GM12878 (cell line): ENCODE measurements around the gene TLK2. TPM values are rescaled to one million over a fixed set of nuclear protein-coding genes. Genes with fewer than 3 reads are reported as not detected.
A peak's percentile ranks its signal among the peaks of the same experiment; 100 is the strongest.

Experiments used
- ATAC-seq: fragments of 200-7000 bp; cut with Tn5 transposase; 3 replicates; pipeline ENCODE4 v1.9.1; 2020; ENCODE audit warnings: mild to moderate bottlenecking, moderate library complexity
- BruUV-seq: library from RNA; stranded (reverse); fragments of 400-500 nt; replicated peaks from 2 replicates; lab custom pipeline; 2021; lab: Mats Ljungman, UMichigan
- CTCF ChIA-PET: fragments of 300-600 bp; sonication (Branson Sonifier 250); formaldehyde crosslinking; extraction: SDS; loops from one replicate; lab custom pipeline; 2021; ENCODE audit warnings: inconsistent platforms; lab: Yijun Ruan, JAX
- POLR2A ChIA-PET: fragments of 350-600 bp; formaldehyde crosslinking; extraction: SDS; loops from one replicate; lab custom pipeline; 2021; ENCODE audit warnings: inconsistent platforms; lab: Charles Lee
- RAD21 ChIA-PET: fragments of 300-600 bp; sonication (Branson Sonifier 250); formaldehyde crosslinking; loops from one replicate; lab custom pipeline; 2023; ENCODE audit warnings: antibody characterized with exemption; ENCODE audit not compliant: unreplicated experiment; lab: Charles Lee
- SMC1A ChIA-PET: fragments of 300-600 bp; sonication (Branson Sonifier 250); formaldehyde crosslinking; loops from one replicate; lab custom pipeline; 2023; ENCODE audit not compliant: unreplicated experiment, uncharacterized antibody; lab: Charles Lee
- DNase-seq: peaks from one replicate; pipeline ENCODE4 v3.0.0-alpha.2; 2011; ENCODE audit warnings: low read depth, low spot score
- FAIRE-seq: peaks from 3 replicates; lab custom pipeline; 2011; peaks lifted over from hg19 to GRCh38; lab: Jason Lieb, UNC
- H2AFZ ChIP-seq: 2 replicates; pipeline ENCODE4 v1.6.0; 2011; ENCODE audit warnings: low read depth, low read length, control low read depth; ENCODE audit not compliant: control insufficient read depth
- H3K27ac ChIP-seq: 2 replicates; pipeline ENCODE4 v1.5.1; 2011; ENCODE audit warnings: control low read depth; ENCODE audit not compliant: control insufficient read depth, insufficient read depth
- H3K27me3 ChIP-seq, 2 experiments: replicated peaks in 1 of 2; 2 replicates each; pipeline versions ENCODE4 v1.6.0 to v1.6.1; 2011; ENCODE audit warnings: low read length in 1 of 2; ENCODE audit not compliant: control insufficient read depth in 2 of 2, insufficient read depth in 2 of 2
- H3K36me3 ChIP-seq, 2 experiments: 2 replicates each; pipeline ENCODE4 v1.5.1; 2011; ENCODE audit warnings: low read length in 1 of 2; ENCODE audit not compliant: control insufficient read depth in 2 of 2, insufficient read depth in 2 of 2
- H3K4me1 ChIP-seq: 2 replicates; pipeline ENCODE4 v1.6.1; 2011; ENCODE audit warnings: mild to moderate bottlenecking, low read length, moderate library complexity, mixed read lengths; ENCODE audit not compliant: control insufficient read depth, insufficient read depth
- H3K4me2 ChIP-seq: 2 replicates; pipeline ENCODE4 v1.6.0; 2011; ENCODE audit warnings: control low read depth; ENCODE audit not compliant: control insufficient read depth, insufficient read depth
- H3K4me3 ChIP-seq: fragments of 200-600 bp; sonication (generic); 2 replicates; pipeline ENCODE4 v1.5.1; 2016
- H3K79me2 ChIP-seq: 2 replicates; pipeline ENCODE4 v1.6.0; 2011; ENCODE audit warnings: low read length; ENCODE audit not compliant: control insufficient read depth, insufficient read depth
- H3K9ac ChIP-seq: 2 replicates; pipeline ENCODE4 v1.8.0; 2011; ENCODE audit warnings: low read length, control low read depth, mixed read lengths; ENCODE audit not compliant: control insufficient read depth, insufficient read depth
- H3K9me3 ChIP-seq: replicated peaks from 3 replicates; pipeline ENCODE4 v1.5.1; 2011; ENCODE audit warnings: mild to moderate bottlenecking, low read length; ENCODE audit not compliant: control insufficient read depth, insufficient read depth
- H4K20me1 ChIP-seq: 2 replicates; pipeline ENCODE4 v1.6.0; 2011; ENCODE audit not compliant: control insufficient read depth, insufficient read depth
- ATF7 ChIP-seq: fragments of 450-650 bp; IDR thresholded peaks from 2 replicates; pipeline ENCODE4 v1.6.1; 2016; ENCODE audit warnings: low read depth, mild to moderate bottlenecking
- HDGF ChIP-seq: fragments of 450-650 bp; IDR thresholded peaks from 2 replicates; pipeline ENCODE4 v1.6.1; 2016; ENCODE audit warnings: antibody characterized with exemption
- NR2F1 ChIP-seq: fragments of 450-650 bp; conservative IDR thresholded peaks from 2 replicates; pipeline ENCODE4 v1.6.1; 2017; ENCODE audit warnings: mild to moderate bottlenecking
- POLR2AphosphoS5 ChIP-seq: IDR thresholded peaks from 2 replicates; pipeline ENCODE4 v1.6.1; 2011; ENCODE audit warnings: mild to moderate bottlenecking, low read length, inconsistent platforms
- REST ChIP-seq: IDR thresholded peaks from 2 replicates; pipeline ENCODE4 v1.6.1; 2012; ENCODE audit warnings: mild to moderate bottlenecking, low read depth, low read length
- RUNX3 ChIP-seq: IDR thresholded peaks from 2 replicates; pipeline ENCODE4 v1.6.1; 2012; ENCODE audit warnings: low read length, inconsistent platforms
- WGBS: methylation state at CpG from one replicate; pipeline ENCODE4 v1.1.6; 2016; ENCODE audit warnings: low lambda C conversion rate; ENCODE audit not compliant: insufficient replicate concordance, insufficient coverage; ENCODE audit errors: missing lambda C conversion rate; 5-methylcytosine and 5-hydroxymethylcytosine counted together
- in situ Hi-C: fragments of 300-500 bp; cut with MboI; formaldehyde crosslinking; loops from 9 replicates; pipeline ENCODE4 v1.14.3; 2018; ENCODE audit warnings: mixed read lengths
- intact Hi-C: fragments of 100-400 bp; cut with micrococcal nuclease; formaldehyde crosslinking; loops from one replicate; pipeline ENCODE4 v1.14.2; 2022; ENCODE audit not compliant: unreplicated experiment
- polyA plus RNA-seq, 11 experiments: library from polyadenylated mRNA; depleted of rRNA in 4 of 11; unstranded in 6 of 11; stranded (reverse) in 5 of 11; fragments of >200 nt; fragmentation: Nextera tagmentation in 4 of 11; fragmentation: Illumina TruSeq in 1 of 11; extraction: Ambion mirVana in 4 of 11; extraction: Trizol in 1 of 11; gene quantifications; 1 replicate in 1 of 11; 2 replicates in 10 of 11; pipeline versions ENCODE4 v1.2.1 to v1.2.3, GENCODE V29; 2011 to 2016; ENCODE audit warnings: inconsistent platforms in 2 of 11, missing spikeins in 2 of 11, low read depth in 1 of 11
- total RNA-seq, 4 experiments: library from RNA; depleted of rRNA in 3 of 4; stranded (reverse); fragments of >200 nt in 3 of 4; fragmentation: Illumina TruSeq in 1 of 4; extraction: Trizol in 1 of 4; gene quantifications; 2 replicates each; pipeline versions ENCODE4 v1.2.1 to v1.2.3, GENCODE V29; 2013 to 2021

TLK2 gene
- total and polyA plus RNA-seq, 10 of the 15 experiments (the other 5 are each of a cell fraction or from before 2014, with no cell fraction given) = 12.1 to 51.2 (median 27.5) TPM

- BruUV-seq = no TSS peak
- Histone ChIP-seq H3K27me3 (no peaks in the 10 kb centered on the region), H3K4me2 (no peak overlapping the region), H3K4me1 (peaks cover 6% of the 10 kb centered on the region), H3K4me3 (no peak overlapping the region), H3K27ac (no peak overlapping the region), H3K9me3 (no peaks in the 10 kb centered on the region), H3K9ac (no peak overlapping the region), H3K36me3 (peaks cover 4 to 14% of the 10 kb centered on the region in 2 experiments), H4K20me1 (no peaks in the 10 kb centered on the region), H3K79me2 (no peaks in the 10 kb centered on the region; the same call in 1 of the 2 replicates), H2AFZ (no peak overlapping the region)
- intact Hi-C loops (no loop called here), in situ Hi-C loops (no loop called here)
- DNase-seq (no peak), FAIRE-seq (no peak), ATAC-seq (no peak)
- ChIA-PET CTCF (no interaction called here), RAD21 (no interaction called here), SMC1A (no interaction called here), POLR2A (no interaction called here)
- 95% methylated on average over 6 of the region's 6 CpGs for WGBS
- no peak for TF ChIP-seq REST
- TF ChIP-seq ATF7 = no peak
These were observed 135.5 kb downstream of the TLK2 start for GRCh38 chr17:62614142-62614541.

- no peak for FAIRE-seq
- ChIA-PET RAD21 (no interaction called here), POLR2A (no interaction called here), SMC1A (no interaction called here), CTCF (interaction anchor here (0.6 kb wide), 1 partner anchor 11 kb away, joined by 3 read pairs; no protein-coding TSS in a partner anchor)
- intact Hi-C loops (no loop called here), in situ Hi-C loops (no loop called here)
- H3K9ac ChIP-seq = no peak overlapping the region
- no TSS peak for BruUV-seq
- no peaks in the 10 kb centered on the region; the same call in 1 of the 2 replicates for H3K79me2 ChIP-seq
- H3K9me3 ChIP-seq = no peaks in the 10 kb centered on the region
- H3K36me3 ChIP-seq = peaks cover 4 to 9% of the 10 kb centered on the region in 2 experiments
- DNase-seq = no peak
- H3K27ac ChIP-seq = no peak overlapping the region
- H3K4me3 ChIP-seq = no peak overlapping the region
- H4K20me1 ChIP-seq = no peaks in the 10 kb centered on the region
- peaks cover 6% of the 10 kb centered on the region for H3K4me1 ChIP-seq
- no peak for ATAC-seq
- H2AFZ ChIP-seq = no peak overlapping the region
- WGBS = 100% methylated on average over 4 of the region's 4 CpGs
- TF ChIP-seq NR2F1 (no peak), POLR2AphosphoS5 (0 out of 2 replicates have a peak, but pooled peaks have one; percentile 24), RUNX3 (no peak), HDGF (no peak)
- H3K27me3 ChIP-seq = no peaks in the 10 kb centered on the region
- H3K4me2 ChIP-seq = no peak overlapping the region
These were observed 136.9 kb downstream of the TLK2 start for GRCh38 chr17:62615503-62615902.
